GM18867 (cell line): ENCODE results near the gene LRRTM2.
"Not testable (repeated sequence)": the region's sequence is repeated elsewhere in the genome, so short reads cannot be mapped to it uniquely, and the experiment has no call there.

Experiments
- ATAC-seq: cut with Tn5 transposase; IDR thresholded peaks from one replicate; pipeline ENCODE4 v1.9.1; 2021; ENCODE audit warnings: mild to moderate bottlenecking, moderate library complexity; ENCODE audit not compliant: unreplicated experiment

Gene LRRTM2

GRCh38 chr5:138841531-138841930, 33.6 kb downstream of the LRRTM2 start:
- no peak for ATAC-seq

- no peak for ATAC-seq
Measured at GRCh38 chr5:138840103-138840502, 35.0 kb downstream of the LRRTM2 start.

GRCh38 chr5:138837160-138837559, 38.0 kb downstream of the LRRTM2 start:
- ATAC-seq = no peak

GRCh38 chr5:138834853-138835252, 40.3 kb downstream of the LRRTM2 start:
- not testable (repeated sequence) for ATAC-seq

- ATAC-seq = no peak
Measured at GRCh38 chr5:138833726-138834480, 41.2 kb downstream of the LRRTM2 start.

- ATAC-seq = no peak
Measured at GRCh38 chr5:138833080-138833479, 42.1 kb downstream of the LRRTM2 start.

- no peak for ATAC-seq
Measured at GRCh38 chr5:138832218-138832617, 42.9 kb downstream of the LRRTM2 start.

- no peak for ATAC-seq
Measured at GRCh38 chr5:138831703-138832102, 43.4 kb downstream of the LRRTM2 start.

GRCh38 chr5:138829341-138829740, 45.8 kb downstream of the LRRTM2 start:
- ATAC-seq = no peak

- no peak for ATAC-seq
Measured at GRCh38 chr5:138828556-138828955, 46.6 kb downstream of the LRRTM2 start.

- no peak for ATAC-seq
Measured at GRCh38 chr5:138824924-138825863, 49.9 kb downstream of the LRRTM2 start.

- no peak for ATAC-seq
Measured at GRCh38 chr5:138824516-138824915, 50.6 kb downstream of the LRRTM2 start.

GRCh38 chr5:138820695-138821094, 54.4 kb downstream of the LRRTM2 start:
- no peak for ATAC-seq

GRCh38 chr5:138819081-138819480, 56.1 kb downstream of the LRRTM2 start:
- ATAC-seq = no peak
